HepG2 (cell line): ENCODE measurements around the gene RAPGEF5. TPM values are rescaled to one million over a fixed set of nuclear protein-coding genes. Genes with fewer than 3 reads are reported as not detected.
A peak's percentile ranks its signal among the peaks of the same experiment; 100 is the strongest.

Experiments
- CREB1 ChIP-seq, 2 experiments: fragments of 450-650 bp in 1 of 2; IDR thresholded peaks; 2 replicates each; pipeline ENCODE4 v1.6.1; 2016 to 2017; ENCODE audit warnings: control low read depth in 1 of 2, mild to moderate bottlenecking in 1 of 2, missing compliant biosample characterization in 1 of 2, missing genetic modification characterization in 1 of 2
- FOXP1 ChIP-seq, 2 experiments: fragments of 450-650 bp in 1 of 2; IDR thresholded peaks; 2 replicates each; pipeline ENCODE4 v1.6.1; 2017 to 2018; ENCODE audit warnings: antibody characterized with exemption in 1 of 2
- GATA4 ChIP-seq: sonication (generic); IDR thresholded peaks from 2 replicates; pipeline ENCODE4 v1.6.1; 2016; ENCODE audit warnings: antibody characterized with exemption, low read depth, borderline replicate concordance
- MTF2 ChIP-seq: sonication (generic); formaldehyde crosslinking; IDR thresholded peaks from 2 replicates; pipeline ENCODE4 v1.5.0; 2020; ENCODE audit warnings: missing genetic modification reagents, borderline replicate concordance
- NCOR1 ChIP-seq: fragments of 200-600 bp; sonication (generic); IDR thresholded peaks from 2 replicates; pipeline ENCODE4 v1.7.0; 2017; ENCODE audit warnings: antibody characterized with exemption, low read length, borderline replicate concordance
- NR2F6 ChIP-seq, 2 experiments: IDR thresholded peaks; 2 replicates each; pipeline ENCODE4 v1.6.1; 2016; ENCODE audit warnings: antibody characterized with exemption in 1 of 2, mild to moderate bottlenecking in 1 of 2
- PITX1 ChIP-seq: sonication (generic); formaldehyde crosslinking; IDR thresholded peaks from 2 replicates; pipeline ENCODE4 v1.5.1; 2020; ENCODE audit warnings: mild to moderate bottlenecking, missing genetic modification reagents
- PPARG ChIP-seq: conservative IDR thresholded peaks from 2 replicates; pipeline ENCODE4 v1.6.1; 2016; ENCODE audit warnings: missing biosample characterization, missing genetic modification reagents
- SIN3A ChIP-seq: IDR thresholded peaks from 2 replicates; pipeline ENCODE4 v1.6.1; 2011; ENCODE audit warnings: low read depth, mild to moderate bottlenecking, control low read depth, low read length, borderline replicate concordance
- SKIL ChIP-seq: sonication (generic); formaldehyde crosslinking; IDR thresholded peaks from 2 replicates; pipeline ENCODE4 v1.8.0; 2022; ENCODE audit warnings: missing genetic modification reagents, mild to moderate bottlenecking, moderate library complexity, borderline replicate concordance
- SP1 ChIP-seq, 2 experiments: fragments of 450-650 bp in 1 of 2; sonication (generic) in 1 of 2; formaldehyde crosslinking in 1 of 2; IDR thresholded peaks; 2 replicates each; pipeline versions ENCODE4 v1.4.0 to v1.6.1; 2016 to 2020; ENCODE audit warnings: missing genetic modification reagents in 1 of 2
- TBL1XR1 ChIP-seq: fragments of 150-350 bp; IDR thresholded peaks from 2 replicates; pipeline ENCODE4 v1.6.1; 2014; ENCODE audit warnings: borderline replicate concordance, low read length; ENCODE audit not compliant: partially characterized antibody
- TEAD3 ChIP-seq: optimal IDR thresholded peaks from 2 replicates; pipeline ENCODE3; 2016; ENCODE audit warnings: borderline replicate concordance
- TFDP2 ChIP-seq: sonication (generic); formaldehyde crosslinking; IDR thresholded peaks from 2 replicates; pipeline ENCODE4 v1.4.0; 2020; ENCODE audit warnings: missing genetic modification reagents
- TOE1 ChIP-seq: sonication (generic); formaldehyde crosslinking; IDR thresholded peaks from 2 replicates; pipeline ENCODE4 v1.4.0; 2020; ENCODE audit warnings: mild to moderate bottlenecking, missing genetic modification reagents
- TSC22D2 ChIP-seq: sonication (generic); formaldehyde crosslinking; IDR thresholded peaks from 2 replicates; pipeline ENCODE4 v1.5.1; 2020; ENCODE audit warnings: missing genetic modification reagents, mild to moderate bottlenecking, borderline replicate concordance
- ZMAT3 ChIP-seq: sonication (generic); formaldehyde crosslinking; conservative IDR thresholded peaks from 2 replicates; pipeline ENCODE4 v1.7.0; 2021; ENCODE audit warnings: missing genetic modification reagents
- ZNF350 ChIP-seq: sonication (generic); formaldehyde crosslinking; IDR thresholded peaks from 2 replicates; pipeline ENCODE4 v1.4.0; 2020; ENCODE audit warnings: mild to moderate bottlenecking, low read depth, missing genetic modification reagents, borderline replicate concordance
- ZNF576 ChIP-seq: sonication (generic); formaldehyde crosslinking; IDR thresholded peaks from 2 replicates; pipeline ENCODE4 v1.4.0; 2020; ENCODE audit warnings: mild to moderate bottlenecking, missing genetic modification reagents
- ZNF619 ChIP-seq: sonication (generic); formaldehyde crosslinking; IDR thresholded peaks from 2 replicates; pipeline ENCODE4 v1.4.0; 2020; ENCODE audit warnings: mild to moderate bottlenecking, missing genetic modification reagents
- ZNF747 ChIP-seq: sonication (generic); formaldehyde crosslinking; IDR thresholded peaks from 2 replicates; pipeline ENCODE4 v1.8.1; 2023; ENCODE audit warnings: missing genetic modification reagents, mild to moderate bottlenecking, borderline replicate concordance
- ZNF772 ChIP-seq: sonication (generic); formaldehyde crosslinking; IDR thresholded peaks from 2 replicates; pipeline ENCODE4 v1.5.0; 2020; ENCODE audit warnings: mild to moderate bottlenecking, missing genetic modification reagents
- ZSCAN31 ChIP-seq: sonication (generic); formaldehyde crosslinking; IDR thresholded peaks from 2 replicates; pipeline ENCODE4 v1.5.0; 2020; ENCODE audit warnings: low read depth, mild to moderate bottlenecking, missing genetic modification reagents
- polyA plus RNA-seq, 8 experiments: library from polyadenylated mRNA; depleted of rRNA in 3 of 8; stranded (reverse) in 7 of 8; unstranded in 1 of 8; fragments of >200 nt; fragmentation: Illumina TruSeq in 4 of 8; extraction: Trizol in 4 of 8; gene quantifications; 2 replicates each; pipeline versions ENCODE4 v1.2.1 to v1.2.3, GENCODE V29; 2011 to 2016; ENCODE audit warnings: low read depth in 4 of 8, missing spikeins in 1 of 8, mixed read lengths in 1 of 8; ENCODE audit not compliant: insufficient read depth in 1 of 8
- total RNA-seq, 5 experiments: library from RNA; depleted of rRNA; stranded (reverse); fragments of >200 nt; fragmentation: Illumina TruSeq; extraction: Trizol; gene quantifications; 2 replicates each; pipeline ENCODE4 v1.2.3, GENCODE V29; 2016; ENCODE audit warnings: low read depth in 1 of 5

The RAPGEF5 gene
- total and polyA plus RNA-seq, 2 of the 13 experiments (the other 11 are each of a cell fraction or from before 2014, with no cell fraction given) = 17.1 to 23.4 TPM

- TF ChIP-seq SKIL (peak; percentile 77), ZNF747 (CRISPR knock-in tag) (0 out of 2 replicates have a peak, but pooled peaks have one; percentile 48), TEAD3 (peak; percentile 98), ZSCAN31 (CRISPR knock-in tag) (peak; percentile 63; the same call in 1 of the 2 replicates), ZMAT3 (CRISPR knock-in tag) (peak; percentile 77; the same call in 1 of the 2 replicates), TFDP2 (CRISPR knock-in tag) (peak; percentile 39; the same call in 1 of the 2 replicates), ZNF576 (no peak), FOXP1 (IDR thresholded peaks at IDR 0.05) (peak; percentile 60; the same call in 1 of the 2 replicates), FOXP1 (CRISPR knock-in tag; IDR thresholded peaks at IDR 0.05) (peak; percentile 79), TBL1XR1 (peak; percentile 71), GATA4 (peak; percentile 77; the same call in 1 of the 2 replicates), ZNF350 (CRISPR knock-in tag) (no peak), CREB1 (IDR thresholded peaks at IDR 0.05) (peak; percentile 89), CREB1 (CRISPR knock-in tag; IDR thresholded peaks at IDR 0.05) (peak; percentile 89), ZNF619 (no peak), TOE1 (peak; percentile 68; the same call in 1 of the 2 replicates), SP1 (IDR thresholded peaks at IDR 0.05) (no peak), SP1 (CRISPR knock-in tag; IDR thresholded peaks at IDR 0.05) (no peak), TSC22D2 (no peak), ZNF772 (peak; percentile 84; the same call in 1 of the 2 replicates), MTF2 (CRISPR knock-in tag) (no peak), NR2F6 (IDR thresholded peaks at IDR 0.05) (peak; percentile 77), NR2F6 (CRISPR knock-in tag; IDR thresholded peaks at IDR 0.05) (peak; percentile 81), PPARG (CRISPR knock-in tag) (peak; percentile 84), NCOR1 (peak; percentile 96), SIN3A (0 out of 2 replicates have a peak, but pooled peaks have one; percentile 40), PITX1 (peak; percentile 78)
These were observed 2.1 kb upstream of the RAPGEF5 start (continued) for GRCh38 chr7:22358820-22359697.
